Activated CD4-positive, alpha-beta T cell treated with anti-CD3 and anti-CD28 coated beads, Interleukin-2, amount 50 U/mL, for 48 hours (primary cell): Measurements from ENCODE around the gene PCDHA11.
A peak's percentile ranks its signal among the peaks of the same experiment; 100 is the strongest.
"Not testable (repeated sequence)": the region's sequence is repeated elsewhere in the genome, so short reads cannot be mapped to it uniquely, and the experiment has no call there.

Experiments used
- DNase-seq, 2 experiments: peaks; one replicate each; pipeline ENCODE4 v3.0.0-alpha.2; 2020

PCDHA11 gene, protein sequence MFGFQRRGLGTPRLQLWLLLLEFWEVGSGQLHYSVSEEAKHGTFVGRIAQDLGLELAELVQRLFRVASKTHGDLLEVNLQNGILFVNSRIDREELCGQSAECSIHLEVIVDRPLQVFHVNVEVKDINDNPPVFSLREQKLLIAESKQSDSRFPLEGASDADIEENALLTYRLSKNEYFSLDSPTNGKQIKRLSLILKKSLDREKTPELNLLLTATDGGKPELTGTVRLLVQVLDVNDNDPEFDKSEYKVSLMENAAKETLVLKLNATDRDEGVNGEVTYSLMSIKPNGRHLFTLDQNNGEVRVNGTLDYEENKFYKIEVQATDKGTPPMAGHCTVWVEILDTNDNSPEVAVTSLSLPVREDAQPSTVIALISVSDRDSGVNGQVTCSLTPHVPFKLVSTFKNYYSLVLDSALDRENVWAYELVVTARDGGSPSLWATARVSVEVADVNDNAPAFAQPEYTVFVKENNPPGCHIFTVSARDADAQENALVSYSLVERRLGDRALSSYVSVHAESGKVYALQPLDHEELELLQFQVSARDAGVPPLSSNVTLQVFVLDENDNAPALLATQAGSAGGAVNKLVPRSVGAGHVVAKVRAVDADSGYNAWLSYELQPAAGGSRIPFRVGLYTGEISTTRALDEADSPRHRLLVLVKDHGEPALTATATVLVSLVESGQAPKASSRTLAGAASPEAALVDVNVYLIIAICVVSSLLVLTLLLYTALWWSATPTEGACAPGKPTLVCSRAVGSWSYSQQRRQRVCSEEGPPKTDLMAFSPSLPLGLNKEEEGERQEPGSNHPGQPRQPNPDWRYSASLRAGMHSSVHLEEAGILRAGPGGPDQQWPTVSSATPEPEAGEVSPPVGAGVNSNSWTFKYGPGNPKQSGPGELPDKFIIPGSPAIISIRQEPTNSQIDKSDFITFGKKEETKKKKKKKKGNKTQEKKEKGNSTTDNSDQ

DNA sequence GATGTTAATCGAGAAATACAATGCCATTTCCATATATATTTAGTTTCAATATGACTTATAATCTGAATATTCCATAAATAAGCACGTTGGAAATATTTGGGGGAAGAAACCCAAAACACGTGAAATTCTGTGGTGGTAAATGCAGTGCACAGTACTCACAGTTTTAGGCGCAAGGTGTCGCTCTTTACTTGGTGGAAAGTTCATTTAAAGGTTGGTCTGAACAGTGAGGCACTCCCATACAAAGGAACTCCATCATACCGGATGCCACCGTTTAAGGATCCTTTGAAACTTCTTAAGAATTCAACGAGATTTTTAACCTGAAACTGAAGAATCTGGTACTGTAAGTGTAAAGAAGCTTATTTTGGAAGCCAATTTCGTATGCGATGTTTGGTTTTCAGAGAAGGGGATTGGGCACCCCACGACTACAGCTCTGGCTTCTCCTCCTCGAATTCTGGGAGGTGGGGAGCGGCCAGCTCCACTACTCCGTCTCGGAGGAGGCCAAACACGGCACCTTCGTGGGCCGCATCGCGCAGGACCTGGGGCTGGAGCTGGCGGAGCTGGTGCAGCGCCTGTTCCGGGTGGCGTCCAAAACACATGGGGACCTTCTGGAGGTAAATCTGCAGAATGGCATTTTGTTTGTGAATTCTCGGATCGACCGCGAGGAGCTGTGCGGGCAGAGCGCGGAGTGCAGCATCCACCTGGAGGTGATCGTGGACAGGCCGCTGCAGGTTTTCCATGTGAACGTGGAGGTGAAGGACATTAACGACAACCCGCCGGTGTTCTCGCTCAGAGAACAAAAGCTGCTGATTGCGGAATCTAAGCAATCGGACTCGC is at the start of gene PCDHA11:
PCDHA11 (plus strand) TSS at position 237 of the 834 bp plus-strand sequence; CDS start at position 384, 147 bp downstream.
- DNase-seq = no peak

DNA sequence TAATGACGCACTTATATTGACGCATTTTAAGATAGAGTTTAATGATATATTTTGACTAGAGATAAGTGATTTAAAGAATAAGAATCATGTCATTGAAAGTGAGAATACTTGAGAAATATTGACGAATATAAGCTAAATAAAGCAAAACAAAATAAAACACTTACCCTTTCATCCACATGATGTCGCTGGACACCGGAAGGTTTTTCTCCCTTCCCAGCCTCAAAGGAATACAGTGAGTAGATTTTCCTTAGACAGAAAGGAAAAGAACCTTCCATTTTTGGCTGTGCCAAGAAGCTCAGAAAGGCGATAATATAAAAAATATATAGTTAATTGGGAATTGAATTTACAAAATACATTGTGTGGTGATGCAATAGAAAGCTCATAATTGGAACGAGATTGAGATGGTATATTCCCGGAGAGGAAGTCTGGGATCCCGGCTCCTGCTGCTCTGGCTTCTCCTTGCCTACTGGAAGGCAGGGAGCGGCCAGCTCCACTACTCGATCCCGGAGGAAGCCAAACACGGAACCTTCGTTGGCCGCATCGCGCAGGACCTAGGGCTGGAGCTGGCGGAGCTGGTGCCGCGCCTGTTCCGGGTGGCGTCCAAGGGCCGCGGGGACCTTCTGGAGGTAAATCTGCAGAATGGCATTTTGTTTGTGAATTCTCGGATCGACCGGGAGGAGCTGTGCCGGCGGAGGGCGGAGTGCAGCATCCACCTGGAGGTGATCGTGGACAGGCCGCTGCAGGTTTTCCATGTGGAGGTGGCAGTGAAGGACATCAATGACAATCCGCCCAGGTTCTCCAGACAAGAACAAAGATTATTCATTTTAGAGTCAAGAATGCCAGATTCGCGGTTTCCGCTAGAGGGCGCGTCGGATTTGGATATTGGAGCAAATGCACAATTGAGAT is 47.1 kb upstream of the PCDHA11 start, which contains the start of gene PCDHA5:
PCDHA5 (plus strand) TSS at position 239 of the 906 bp plus-strand sequence.
- DNase-seq = peak; percentile 42 to 48

DNA sequence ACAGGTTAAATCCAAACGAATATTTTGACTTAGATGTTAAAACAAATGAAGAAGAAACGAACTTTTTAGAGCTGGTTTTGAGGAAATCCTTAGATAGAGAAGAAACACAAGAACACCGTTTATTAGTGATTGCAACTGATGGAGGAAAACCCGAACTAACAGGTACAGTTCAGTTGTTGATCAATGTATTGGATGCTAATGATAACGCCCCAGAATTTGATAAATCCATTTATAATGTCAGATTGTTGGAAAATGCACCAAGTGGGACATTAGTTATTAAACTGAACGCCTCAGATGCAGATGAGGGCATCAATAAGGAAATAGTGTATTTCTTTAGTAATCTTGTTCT is 46.5 kb upstream of the PCDHA11 start:
- no peak for DNase-seq

DNA sequence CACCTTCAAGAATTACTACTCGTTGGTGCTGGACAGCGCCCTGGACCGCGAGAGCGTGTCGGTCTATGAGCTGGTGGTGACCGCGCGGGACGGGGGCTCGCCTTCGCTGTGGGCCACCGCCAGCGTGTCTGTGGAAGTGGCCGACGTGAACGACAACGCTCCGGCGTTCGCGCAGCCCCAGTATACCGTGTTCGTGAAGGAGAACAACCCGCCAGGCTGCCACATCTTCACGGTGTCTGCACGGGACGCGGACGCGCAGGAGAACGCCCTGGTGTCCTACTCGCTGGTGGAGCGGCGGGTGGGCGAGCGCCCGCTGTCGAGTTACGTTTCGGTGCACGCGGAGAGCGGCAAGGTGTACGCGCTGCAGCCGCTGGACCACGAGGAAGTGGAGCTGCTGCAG is 45.8 kb upstream of the PCDHA11 start:
- DNase-seq = not testable (repeated sequence)

DNA sequence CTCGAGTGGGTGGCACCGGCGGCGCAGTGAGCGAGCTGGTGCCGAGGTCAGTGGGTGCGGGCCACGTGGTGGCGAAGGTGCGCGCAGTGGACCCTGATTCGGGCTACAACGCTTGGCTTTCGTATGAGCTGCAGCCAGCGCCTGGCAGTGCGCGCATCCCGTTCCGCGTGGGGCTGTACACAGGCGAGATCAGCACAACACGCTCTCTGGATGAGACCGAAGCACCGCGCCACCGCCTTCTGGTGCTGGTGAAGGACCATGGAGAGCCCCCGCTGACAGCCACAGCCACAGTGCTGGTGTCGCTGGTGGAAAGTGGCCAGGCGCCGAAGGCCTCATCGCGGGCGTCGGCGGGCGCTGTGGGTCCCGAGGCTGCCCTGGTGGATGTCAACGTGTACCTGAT is 45.3 kb upstream of the PCDHA11 start:
- no peak for DNase-seq

DNA sequence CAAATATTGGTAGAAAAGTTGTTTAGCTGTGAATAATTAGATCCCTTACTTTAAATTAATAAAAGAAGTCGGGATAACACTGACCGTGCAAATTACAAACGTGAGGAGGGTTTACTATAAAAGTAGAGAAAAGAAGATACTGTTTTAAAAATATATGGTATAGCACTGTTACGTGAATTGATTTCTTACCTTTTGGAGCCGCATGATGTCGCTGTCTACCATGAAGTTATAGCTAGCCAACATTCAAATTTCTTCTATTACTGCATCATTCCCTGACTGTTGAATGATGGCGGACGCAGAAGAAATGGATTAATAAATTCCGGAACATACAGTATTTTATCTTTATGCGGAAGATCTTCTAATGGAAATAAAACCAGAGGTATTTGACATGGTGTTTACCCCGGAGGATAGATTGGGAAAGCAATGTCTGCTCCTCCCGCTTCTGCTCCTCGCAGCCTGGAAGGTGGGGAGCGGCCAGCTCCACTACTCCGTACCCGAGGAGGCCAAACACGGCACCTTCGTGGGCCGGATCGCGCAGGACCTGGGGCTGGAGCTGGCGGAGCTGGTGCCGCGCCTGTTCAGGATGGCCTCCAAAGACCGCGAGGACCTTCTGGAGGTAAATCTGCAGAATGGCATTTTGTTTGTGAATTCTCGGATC is 40.9 kb upstream of the PCDHA11 start, which contains the start of gene PCDHA6:
PCDHA6 (plus strand) TSS at position 257 of the 658 bp plus-strand sequence; CDS start at position 389, 132 bp downstream.
- no peak for DNase-seq

DNA sequence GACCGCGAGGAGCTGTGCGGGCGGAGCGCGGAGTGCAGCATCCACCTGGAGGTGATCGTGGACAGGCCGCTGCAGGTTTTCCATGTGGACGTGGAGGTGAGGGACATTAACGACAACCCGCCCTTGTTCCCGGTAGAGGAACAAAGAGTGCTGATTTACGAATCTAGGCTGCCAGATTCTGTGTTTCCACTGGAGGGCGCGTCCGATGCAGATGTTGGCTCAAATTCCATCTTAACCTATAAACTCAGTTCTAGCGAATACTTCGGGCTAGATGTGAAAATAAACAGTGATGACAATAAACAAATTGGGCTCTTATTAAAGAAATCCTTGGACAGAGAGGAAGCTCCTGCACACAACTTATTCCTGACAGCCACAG is 40.4 kb upstream of the PCDHA11 start:
- no peak for DNase-seq

DNA sequence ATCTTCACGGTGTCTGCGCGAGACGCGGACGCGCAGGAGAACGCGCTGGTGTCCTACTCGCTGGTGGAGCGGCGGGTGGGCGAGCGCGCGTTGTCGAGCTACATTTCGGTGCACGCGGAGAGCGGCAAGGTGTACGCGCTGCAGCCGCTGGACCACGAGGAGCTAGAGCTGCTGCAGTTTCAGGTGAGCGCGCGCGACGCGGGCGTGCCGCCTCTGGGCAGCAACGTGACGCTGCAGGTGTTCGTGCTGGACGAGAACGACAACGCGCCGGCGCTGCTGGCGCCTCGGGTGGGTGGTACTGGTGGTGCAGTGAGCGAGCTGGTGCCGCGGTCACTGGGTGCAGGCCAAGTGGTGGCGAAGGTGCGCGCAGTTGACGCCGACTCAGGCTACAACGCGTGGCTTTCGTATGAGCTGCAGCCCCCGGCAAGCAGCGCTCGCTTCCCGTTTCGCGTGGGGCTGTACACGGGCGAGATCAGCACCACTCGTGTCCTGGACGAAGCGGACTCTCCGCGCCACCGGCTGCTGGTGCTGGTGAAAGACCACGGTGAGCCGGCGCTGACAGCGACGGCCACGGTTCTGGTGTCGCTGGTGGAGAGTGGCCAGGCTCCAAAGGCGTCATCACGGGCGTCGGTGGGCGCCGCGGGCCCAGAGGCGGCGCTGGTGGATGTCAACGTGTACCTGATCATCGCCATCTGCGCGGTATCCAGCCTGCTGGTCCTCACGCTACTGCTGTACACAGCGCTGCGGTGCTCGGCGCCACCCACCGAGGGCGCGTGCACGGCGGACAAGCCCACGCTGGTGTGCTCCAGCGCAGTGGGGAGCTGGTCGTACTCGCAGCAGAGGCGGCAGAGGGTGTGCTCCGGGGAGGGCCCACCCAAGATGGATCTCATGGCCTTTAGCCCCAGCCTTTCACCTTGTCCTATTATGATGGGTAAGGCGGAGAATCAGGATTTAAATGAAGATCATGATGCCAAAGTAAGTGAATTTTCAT is 39.0 kb upstream of the PCDHA11 start:
- DNase-seq = not testable (repeated sequence)

DNA sequence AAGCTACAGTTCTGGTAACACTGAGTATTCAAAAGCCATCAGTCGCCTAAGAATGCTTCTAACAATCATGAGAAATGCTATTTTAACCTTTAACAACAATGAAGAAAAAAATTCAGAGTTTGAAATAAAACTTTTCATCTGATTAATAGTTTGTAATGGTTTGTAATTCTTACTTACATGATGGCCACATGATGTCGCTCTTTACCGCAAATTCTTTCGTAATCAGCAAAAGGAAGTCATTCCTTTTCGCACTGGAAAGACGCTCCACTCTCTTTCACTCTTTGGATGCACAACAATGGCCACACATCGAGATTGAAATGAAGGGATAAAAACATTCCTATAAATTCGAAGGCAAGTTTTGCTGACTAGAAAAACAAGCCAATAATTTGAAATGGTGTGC is 34.8 kb upstream of the PCDHA11 start, which contains the start of gene PCDHA7:
PCDHA7 (plus strand) TSS at position 277 of the 400 bp plus-strand sequence; CDS start at position 392, 115 bp downstream.
- no peak for DNase-seq

DNA sequence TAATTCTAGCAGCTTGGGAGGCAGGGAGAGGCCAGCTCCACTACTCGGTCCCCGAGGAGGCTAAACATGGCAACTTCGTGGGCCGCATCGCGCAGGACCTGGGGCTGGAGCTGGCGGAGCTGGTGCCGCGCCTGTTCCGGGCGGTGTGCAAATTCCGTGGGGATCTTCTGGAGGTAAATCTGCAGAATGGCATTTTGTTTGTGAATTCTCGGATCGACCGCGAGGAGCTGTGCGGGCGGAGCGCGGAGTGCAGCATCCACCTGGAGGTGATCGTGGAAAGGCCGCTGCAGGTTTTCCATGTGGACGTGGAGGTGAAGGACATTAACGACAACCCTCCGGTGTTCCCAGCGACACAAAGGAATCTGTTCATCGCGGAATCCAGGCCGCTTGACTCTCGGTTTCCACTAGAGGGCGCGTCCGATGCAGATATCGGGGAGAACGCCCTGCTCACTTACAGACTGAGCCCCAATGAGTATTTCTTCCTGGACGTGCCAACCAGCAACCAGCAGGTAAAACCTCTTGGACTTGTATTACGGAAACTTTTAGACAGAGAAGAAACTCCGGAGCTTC is 34.2 kb upstream of the PCDHA11 start:
- DNase-seq = not testable (repeated sequence)

DNA sequence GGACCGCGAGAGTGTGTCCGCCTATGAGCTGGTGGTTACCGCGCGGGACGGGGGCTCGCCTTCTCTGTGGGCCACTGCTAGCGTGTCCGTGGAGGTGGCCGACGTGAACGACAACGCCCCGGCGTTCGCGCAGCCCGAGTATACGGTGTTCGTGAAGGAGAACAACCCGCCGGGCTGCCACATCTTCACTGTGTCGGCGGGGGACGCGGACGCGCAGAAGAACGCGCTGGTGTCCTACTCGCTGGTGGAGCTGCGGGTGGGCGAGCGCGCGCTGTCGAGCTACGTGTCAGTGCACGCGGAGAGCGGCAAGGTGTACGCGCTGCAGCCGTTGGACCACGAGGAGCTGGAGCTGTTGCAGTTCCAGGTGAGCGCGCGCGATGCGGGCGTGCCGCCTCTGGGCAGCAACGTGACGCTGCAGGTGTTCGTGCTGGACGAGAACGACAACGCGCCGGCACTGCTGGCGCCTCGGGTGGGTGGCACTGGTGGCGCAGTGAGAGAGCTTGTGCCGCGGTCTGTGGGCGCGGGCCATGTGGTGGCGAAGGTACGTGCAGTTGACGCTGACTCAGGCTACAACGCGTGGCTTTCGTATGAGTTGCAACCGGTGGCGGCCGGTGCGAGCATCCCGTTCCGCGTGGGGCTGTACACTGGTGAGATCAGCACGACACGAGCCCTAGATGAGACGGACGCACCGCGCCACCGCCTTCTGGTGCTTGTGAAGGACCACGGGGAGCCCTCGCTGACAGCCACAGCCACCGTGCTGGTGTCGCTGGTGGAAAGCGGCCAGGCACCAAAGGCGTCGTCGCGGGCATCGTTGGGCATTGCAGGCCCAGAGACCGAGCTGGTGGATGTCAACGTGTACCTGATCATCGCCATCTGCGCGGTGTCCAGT is 32.9 kb upstream of the PCDHA11 start:
- DNase-seq = no peak

DNA sequence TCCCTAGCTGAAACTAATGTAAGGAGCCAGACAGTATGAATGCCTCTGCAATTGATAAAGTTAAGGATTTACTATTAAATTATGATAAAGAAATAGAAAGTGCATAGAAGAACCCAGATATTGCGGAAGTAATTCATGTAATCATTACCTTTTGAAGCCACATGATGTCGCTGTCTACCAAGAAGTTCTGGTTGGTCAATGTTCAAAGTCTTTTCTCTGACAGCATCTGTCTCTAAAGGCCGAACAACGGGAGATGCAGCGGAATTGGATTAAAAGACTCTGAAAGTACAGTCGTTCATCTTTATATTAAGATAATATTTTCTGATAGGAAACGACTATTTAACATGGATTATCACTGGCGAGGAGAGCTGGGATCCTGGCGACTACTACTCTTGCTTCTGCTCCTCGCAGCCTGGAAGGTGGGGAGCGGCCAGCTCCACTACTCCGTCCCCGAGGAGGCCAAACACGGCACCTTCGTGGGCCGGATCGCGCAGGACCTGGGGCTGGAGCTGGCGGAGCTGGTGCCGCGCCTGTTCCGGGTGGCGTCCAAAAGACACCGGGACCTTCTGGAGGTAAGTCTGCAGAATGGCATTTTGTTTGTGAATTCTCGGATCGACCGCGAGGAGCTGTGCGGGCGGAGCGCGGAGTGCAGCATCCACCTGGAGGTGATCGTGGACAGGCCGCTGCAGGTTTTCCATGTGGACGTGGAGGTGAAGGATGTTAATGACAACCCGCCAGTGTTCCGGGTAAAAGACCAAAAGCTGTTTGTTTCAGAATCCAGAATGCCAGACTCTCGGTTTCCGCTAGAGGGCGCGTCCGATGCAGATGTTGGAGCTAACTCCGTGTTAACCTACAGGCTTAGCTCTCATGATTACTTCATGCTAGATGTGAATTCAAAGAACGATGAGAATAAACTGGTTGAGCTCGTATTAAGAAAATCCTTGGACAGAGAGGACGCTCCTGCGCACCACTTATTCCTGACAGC is 27.5 kb upstream of the PCDHA11 start, which contains the start of gene PCDHA8:
PCDHA8 (plus strand) TSS at position 210 of the 985 bp plus-strand sequence; CDS start at position 345, 135 bp downstream.
- DNase-seq = peak; percentile 22 to 32

DNA sequence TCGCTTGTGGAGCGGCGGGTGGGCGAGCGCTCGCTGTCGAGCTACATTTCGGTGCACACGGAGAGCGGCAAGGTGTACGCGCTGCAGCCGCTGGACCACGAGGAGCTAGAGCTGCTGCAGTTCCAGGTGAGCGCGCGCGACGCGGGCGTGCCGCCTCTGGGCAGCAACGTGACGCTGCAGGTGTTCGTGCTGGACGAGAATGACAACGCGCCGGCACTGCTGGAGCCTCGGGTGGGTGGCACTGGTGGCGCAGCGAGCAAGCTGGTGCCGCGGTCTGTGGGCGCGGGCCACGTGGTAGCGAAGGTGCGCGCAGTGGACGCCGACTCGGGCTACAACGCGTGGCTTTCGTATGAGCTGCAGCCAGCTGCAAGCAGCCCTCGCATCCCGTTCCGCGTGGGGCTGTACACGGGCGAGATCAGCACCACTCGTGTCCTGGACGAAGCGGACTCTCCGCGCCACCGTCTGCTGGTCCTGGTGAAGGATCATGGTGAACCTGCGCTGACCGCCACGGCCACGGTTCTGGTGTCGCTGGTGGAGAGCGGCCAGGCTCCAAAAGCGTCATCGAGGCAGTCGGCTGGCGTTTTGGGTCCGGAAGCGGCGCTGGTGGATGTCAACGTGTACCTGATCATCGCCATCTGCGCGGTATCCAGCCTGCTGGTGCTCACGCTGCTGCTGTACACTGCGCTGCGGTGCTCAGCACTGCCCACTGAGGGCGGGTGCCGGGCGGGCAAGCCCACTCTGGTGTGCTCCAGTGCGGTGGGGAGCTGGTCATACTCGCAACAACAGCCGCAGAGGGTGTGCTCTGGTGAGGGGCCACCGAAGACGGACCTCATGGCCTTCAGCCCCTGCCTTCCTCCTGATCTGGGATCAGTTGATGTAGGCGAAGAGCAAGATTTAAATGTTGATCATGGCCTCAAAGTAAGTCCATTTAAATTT is 25.7 kb upstream of the PCDHA11 start:
- DNase-seq = no peak

DNA sequence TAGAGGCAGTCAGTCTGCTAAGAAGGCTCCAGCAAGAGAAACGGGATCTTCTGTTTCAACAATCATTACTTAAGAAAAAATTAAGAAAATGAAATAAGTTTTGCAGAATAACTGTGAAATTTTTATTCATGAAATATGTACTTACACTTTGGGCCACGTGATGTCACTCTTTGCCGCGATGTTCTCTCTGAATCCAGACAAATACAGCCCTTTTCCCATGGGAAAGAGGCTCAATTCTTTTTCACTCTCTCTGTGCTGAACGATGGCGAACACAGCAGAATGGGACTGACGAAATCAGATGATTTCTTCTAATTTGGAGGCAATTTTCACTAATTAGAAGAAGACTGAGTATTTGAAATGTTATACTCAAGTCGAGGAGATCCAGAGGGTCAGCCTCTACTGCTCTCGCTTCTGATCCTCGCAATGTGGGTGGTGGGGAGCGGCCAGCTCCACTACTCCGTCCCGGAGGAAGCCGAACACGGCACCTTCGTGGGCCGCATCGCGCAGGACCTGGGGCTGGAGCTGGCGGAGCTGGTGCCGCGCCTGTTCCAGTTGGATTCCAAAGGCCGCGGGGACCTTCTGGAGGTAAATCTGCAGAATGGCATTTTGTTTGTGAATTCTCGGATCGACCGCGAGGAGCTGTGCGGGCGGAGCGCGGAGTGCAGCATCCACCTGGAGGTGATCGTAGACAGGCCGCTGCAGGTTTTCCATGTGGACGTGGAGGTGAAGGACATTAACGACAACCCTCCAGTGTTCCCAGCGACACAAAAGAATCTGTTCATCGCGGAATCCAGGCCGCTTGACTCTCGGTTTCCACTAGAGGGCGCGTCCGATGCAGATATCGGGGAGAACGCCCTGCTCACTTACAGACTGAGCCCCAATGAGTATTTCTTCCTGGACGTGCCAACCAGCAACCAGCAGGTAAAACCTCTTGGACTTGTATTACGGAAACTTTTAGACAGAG is 20.3 kb upstream of the PCDHA11 start, which contains the start of gene PCDHA9:
PCDHA9 (plus strand) TSS at position 244 of the 964 bp plus-strand sequence; CDS start at position 358, 114 bp downstream.
- not testable (repeated sequence) for DNase-seq
